ENCODE results near the gene EIF5.
A peak's percentile ranks its signal among the peaks of the same experiment; 100 is the strongest.

Gene EIF5

GRCh38 chr14:103292426-103293374 is 41.3 kb upstream of the EIF5 start (continued):
- TF ChIP-seq ZNF16 (tag by site-specific recombination; IDR thresholded peaks at IDR 0.05; ENCODE audit: low read depth) = no peak
- no peak for TF ChIP-seq ZNF621 (tag by site-specific recombination; IDR thresholded peaks at IDR 0.05)
- no peak for TF ChIP-seq ZSCAN18 (tag by site-specific recombination; IDR thresholded peaks at IDR 0.05)
- no peak for TF ChIP-seq ZNF266 (tag by site-specific recombination; IDR thresholded peaks at IDR 0.05; ENCODE audit: low read depth)
- TF ChIP-seq SETDB1 (IDR thresholded peaks at IDR 0.05; ENCODE audit: insufficient read length, low read length) = no peak
- no peak for TF ChIP-seq BCL11A (tag by site-specific recombination; IDR thresholded peaks at IDR 0.05; ENCODE audit: low read depth)
- TF ChIP-seq ZNF146 (tag by site-specific recombination; IDR thresholded peaks at IDR 0.05) = no peak
- no peak for TF ChIP-seq ZNF658 (tag by site-specific recombination; IDR thresholded peaks at IDR 0.05)
- TF ChIP-seq ZNF777 (tag by site-specific recombination; IDR thresholded peaks at IDR 0.05; ENCODE audit: borderline replicate concordance) = no peak
- TF ChIP-seq ZNF660 (tag by site-specific recombination; IDR thresholded peaks at IDR 0.05) = peak; percentile 64; the same call in 1 of the 2 replicates
- TF ChIP-seq EGR2 (tag by site-specific recombination; IDR thresholded peaks at IDR 0.05; ENCODE audit: low read depth) = peak; percentile 64
- TF ChIP-seq ZFHX2 (tag by site-specific recombination; conservative IDR thresholded peaks at IDR 0.05) = peak; percentile 84
- TF ChIP-seq ZNF335 (tag by site-specific recombination; conservative IDR thresholded peaks at IDR 0.05) = peak; percentile 23; the same call in 1 of the 2 replicates
- TF ChIP-seq SCRT2 (tag by site-specific recombination; IDR thresholded peaks at IDR 0.05) = no peak
- peak; percentile 46; the same call in 1 of the 2 replicates for TF ChIP-seq ZSCAN30 (tag by site-specific recombination; IDR thresholded peaks at IDR 0.05)
- TF ChIP-seq ZNF768 (tag by site-specific recombination; IDR thresholded peaks at IDR 0.05) = no peak
- TF ChIP-seq ZNF580 (tag by site-specific recombination; IDR thresholded peaks at IDR 0.05) = no peak
- TF ChIP-seq KLF17 (tag by site-specific recombination; IDR thresholded peaks at IDR 0.05) = no peak
- no peak for TF ChIP-seq ZNF488 (tag by site-specific recombination; IDR thresholded peaks at IDR 0.05)
- no peak for TF ChIP-seq MEIS1 (CRISPR knock-in tag; IDR thresholded peaks at IDR 0.05; ENCODE audit: borderline replicate concordance)
- TF ChIP-seq TRIM28 (IDR thresholded peaks at IDR 0.05; ENCODE audit: borderline replicate concordance, low read length) = no peak
- TF ChIP-seq TSHZ1 (tag by site-specific recombination; IDR thresholded peaks at IDR 0.05; ENCODE audit: borderline replicate concordance) = no peak
- no peak for TF ChIP-seq ZNF830 (tag by site-specific recombination; IDR thresholded peaks at IDR 0.05; ENCODE audit: low read depth)
- peak; percentile 46; the same call in 1 of the 2 replicates for TF ChIP-seq ZNF121 (tag by site-specific recombination; IDR thresholded peaks at IDR 0.05)
- TF ChIP-seq PRDM6 (tag by site-specific recombination; IDR thresholded peaks at IDR 0.05) = no peak
- no peak for TF ChIP-seq ZNF416 (tag by site-specific recombination; IDR thresholded peaks at IDR 0.05)
